ENCODE results near the gene TPP2.
A peak's percentile ranks its signal among the peaks of the same experiment; 100 is the strongest.

The TPP2 gene

DNA sequence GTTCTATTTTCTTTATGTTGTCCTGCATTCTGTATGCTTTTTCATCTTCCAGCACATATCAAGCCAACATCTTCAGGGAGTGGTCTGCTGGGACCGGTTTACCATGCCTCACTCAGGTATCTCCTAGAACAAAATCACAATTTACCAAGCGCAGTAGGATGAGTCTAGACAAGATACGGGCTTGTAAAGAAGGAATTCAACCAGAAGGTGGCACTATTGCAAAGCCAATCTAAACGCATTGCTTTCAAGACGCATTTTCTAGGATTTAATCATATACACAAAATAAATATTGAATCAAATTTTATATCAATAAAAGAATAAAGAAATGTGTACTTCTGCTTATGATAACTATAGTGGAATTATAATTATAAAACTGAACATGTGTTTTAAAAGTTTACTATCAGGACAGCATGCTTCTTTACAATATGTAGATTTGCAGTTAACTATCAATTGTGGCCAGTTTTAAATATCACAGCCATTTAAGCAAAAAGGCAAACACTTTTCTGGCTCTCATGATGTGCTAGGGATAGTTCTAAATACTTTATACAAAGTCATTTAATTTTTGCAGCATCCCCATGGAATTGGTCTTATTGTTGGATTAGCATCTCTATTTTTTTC lies 16.1 kb upstream of the TPP2 start:
- TF ChIP-seq YY1 (IDR thresholded peaks at IDR 0.05; ENCODE audit: low read depth) (no peak), RAD21 (IDR thresholded peaks at IDR 0.05; ENCODE audit: low read depth) (peak; percentile 75)

DNA sequence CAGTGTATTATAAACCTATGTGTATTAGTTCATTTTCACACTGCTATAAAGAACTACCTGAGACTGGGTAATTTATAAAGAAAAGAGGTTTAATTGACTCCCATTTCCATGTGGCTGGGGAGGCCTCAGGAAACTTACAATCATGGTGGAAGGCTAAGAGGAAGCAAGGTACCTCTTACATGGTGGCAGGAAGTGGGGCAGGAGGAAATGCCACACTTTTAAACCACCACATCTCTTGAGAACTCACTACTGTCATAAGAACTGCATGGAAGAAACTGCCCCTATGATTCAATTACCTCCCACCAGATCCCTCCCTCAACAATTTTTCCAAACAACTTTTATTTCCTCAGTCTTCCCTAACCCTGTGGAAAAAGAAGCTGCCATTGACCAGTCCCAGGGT lies 14.5 kb upstream of the TPP2 start:
- TF ChIP-seq, protein P1, sequence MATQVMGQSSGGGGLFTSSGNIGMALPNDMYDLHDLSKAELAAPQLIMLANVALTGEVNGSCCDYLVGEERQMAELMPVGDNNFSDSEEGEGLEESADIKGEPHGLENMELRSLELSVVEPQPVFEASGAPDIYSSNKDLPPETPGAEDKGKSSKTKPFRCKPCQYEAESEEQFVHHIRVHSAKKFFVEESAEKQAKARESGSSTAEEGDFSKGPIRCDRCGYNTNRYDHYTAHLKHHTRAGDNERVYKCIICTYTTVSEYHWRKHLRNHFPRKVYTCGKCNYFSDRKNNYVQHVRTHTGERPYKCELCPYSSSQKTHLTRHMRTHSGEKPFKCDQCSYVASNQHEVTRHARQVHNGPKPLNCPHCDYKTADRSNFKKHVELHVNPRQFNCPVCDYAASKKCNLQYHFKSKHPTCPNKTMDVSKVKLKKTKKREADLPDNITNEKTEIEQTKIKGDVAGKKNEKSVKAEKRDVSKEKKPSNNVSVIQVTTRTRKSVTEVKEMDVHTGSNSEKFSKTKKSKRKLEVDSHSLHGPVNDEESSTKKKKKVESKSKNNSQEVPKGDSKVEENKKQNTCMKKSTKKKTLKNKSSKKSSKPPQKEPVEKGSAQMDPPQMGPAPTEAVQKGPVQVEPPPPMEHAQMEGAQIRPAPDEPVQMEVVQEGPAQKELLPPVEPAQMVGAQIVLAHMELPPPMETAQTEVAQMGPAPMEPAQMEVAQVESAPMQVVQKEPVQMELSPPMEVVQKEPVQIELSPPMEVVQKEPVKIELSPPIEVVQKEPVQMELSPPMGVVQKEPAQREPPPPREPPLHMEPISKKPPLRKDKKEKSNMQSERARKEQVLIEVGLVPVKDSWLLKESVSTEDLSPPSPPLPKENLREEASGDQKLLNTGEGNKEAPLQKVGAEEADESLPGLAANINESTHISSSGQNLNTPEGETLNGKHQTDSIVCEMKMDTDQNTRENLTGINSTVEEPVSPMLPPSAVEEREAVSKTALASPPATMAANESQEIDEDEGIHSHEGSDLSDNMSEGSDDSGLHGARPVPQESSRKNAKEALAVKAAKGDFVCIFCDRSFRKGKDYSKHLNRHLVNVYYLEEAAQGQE (IDR thresholded peaks at IDR 0.05; ENCODE audit: low read depth): no peak
- TF ChIP-seq CEBPB (IDR thresholded peaks at IDR 0.05): no peak

DNA sequence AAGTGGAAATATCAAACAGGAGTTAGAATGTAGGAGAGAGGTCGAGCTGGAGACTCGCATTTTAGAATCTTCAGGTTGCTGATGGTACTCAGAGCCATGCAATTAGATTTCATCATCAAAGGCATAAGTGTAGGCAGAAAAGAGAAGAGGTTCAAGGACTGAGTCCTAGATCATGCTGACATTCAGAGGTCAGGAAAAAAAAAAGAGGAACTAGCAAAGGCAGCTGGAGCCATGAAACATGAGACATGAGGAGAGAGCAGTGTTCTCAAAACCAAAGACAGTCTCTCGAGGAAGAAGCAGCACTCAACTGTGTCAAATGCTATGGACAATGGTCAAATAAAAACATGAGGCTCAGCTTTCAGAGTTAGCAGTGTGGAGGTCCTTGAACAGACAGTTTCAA lies 12.4 kb upstream of the TPP2 start:
- TF ChIP-seq YY1 (IDR thresholded peaks at IDR 0.05; ENCODE audit: low read depth) (no peak), TCF12 (IDR thresholded peaks at IDR 0.05; ENCODE audit: low read depth) (no peak)
- TF ChIP-seq, protein P2, sequence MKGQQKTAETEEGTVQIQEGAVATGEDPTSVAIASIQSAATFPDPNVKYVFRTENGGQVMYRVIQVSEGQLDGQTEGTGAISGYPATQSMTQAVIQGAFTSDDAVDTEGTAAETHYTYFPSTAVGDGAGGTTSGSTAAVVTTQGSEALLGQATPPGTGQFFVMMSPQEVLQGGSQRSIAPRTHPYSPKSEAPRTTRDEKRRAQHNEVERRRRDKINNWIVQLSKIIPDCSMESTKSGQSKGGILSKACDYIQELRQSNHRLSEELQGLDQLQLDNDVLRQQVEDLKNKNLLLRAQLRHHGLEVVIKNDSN (IDR thresholded peaks at IDR 0.05): no peak

DNA sequence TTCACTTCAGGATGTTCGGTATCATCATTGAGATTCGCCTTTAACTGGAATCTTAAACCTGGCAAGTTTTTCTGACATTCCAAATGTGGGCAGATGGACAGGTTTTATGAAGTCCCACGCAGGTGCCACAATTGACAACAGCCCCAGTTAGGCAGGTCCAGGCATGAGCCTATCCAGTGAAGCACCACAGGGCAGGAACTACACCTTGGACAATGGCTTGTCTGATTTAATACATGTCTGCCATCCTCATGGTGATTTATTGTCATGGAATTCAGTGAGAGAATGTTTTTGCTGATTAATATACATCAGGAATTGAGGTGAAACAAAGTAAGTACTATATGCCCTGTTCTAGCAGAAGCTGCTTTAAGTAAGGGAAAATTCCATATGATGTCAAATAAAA lies 10.2 kb upstream of the TPP2 start:
- TF ChIP-seq TEAD4 (IDR thresholded peaks at IDR 0.05) (no peak), EP300 (IDR thresholded peaks at IDR 0.05; ENCODE audit: borderline replicate concordance) (no peak), YY1 (IDR thresholded peaks at IDR 0.05; ENCODE audit: low read depth) (no peak), CEBPB (IDR thresholded peaks at IDR 0.05) (no peak), ZBTB7A (IDR thresholded peaks at IDR 0.05; ENCODE audit: low read depth) (no peak), NFIC (IDR thresholded peaks at IDR 0.05) (no peak)
- TF ChIP-seq, protein P2 (IDR thresholded peaks at IDR 0.05): no peak
- TF ChIP-seq, protein P3, sequence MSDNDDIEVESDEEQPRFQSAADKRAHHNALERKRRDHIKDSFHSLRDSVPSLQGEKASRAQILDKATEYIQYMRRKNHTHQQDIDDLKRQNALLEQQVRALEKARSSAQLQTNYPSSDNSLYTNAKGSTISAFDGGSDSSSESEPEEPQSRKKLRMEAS (IDR thresholded peaks at IDR 0.05): no peak

DNA sequence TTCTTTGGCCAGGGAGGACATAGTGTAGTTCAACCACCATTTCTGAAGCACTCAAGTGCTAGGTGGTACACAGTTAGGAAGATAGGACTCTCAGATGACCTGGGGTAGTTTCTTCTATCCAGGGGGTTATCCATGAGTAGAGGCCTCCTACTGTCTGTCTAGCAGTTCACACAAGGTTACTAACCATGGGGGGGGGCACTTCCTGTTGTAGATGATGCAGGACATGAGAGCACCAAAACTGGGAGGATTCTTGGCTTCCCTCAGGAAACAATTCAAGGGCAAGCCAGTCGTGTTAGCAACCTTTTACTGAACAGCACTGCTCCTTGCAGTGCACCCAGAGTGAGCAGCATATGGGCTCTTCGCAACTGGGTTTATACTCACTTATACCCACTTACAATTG lies 8.9 kb upstream of the TPP2 start:
- TF ChIP-seq, protein P3 (IDR thresholded peaks at IDR 0.05): no peak
- TF ChIP-seq RAD21 (IDR thresholded peaks at IDR 0.05; ENCODE audit: low read depth) (no peak), TEAD4 (IDR thresholded peaks at IDR 0.05) (no peak), NFIC (IDR thresholded peaks at IDR 0.05) (no peak), YY1 (IDR thresholded peaks at IDR 0.05; ENCODE audit: low read depth) (no peak), EP300 (IDR thresholded peaks at IDR 0.05; ENCODE audit: borderline replicate concordance) (no peak), TCF12 (IDR thresholded peaks at IDR 0.05; ENCODE audit: low read depth) (no peak), CREB1 (IDR thresholded peaks at IDR 0.05; ENCODE audit: low read depth) (no peak), EGR1 (IDR thresholded peaks at IDR 0.05) (no peak), ZBTB7A (IDR thresholded peaks at IDR 0.05; ENCODE audit: low read depth) (no peak), CEBPB (IDR thresholded peaks at IDR 0.05) (no peak), TAF1 (IDR thresholded peaks at IDR 0.05; ENCODE audit: low read depth) (no peak), FOXM1 (IDR thresholded peaks at IDR 0.05; ENCODE audit: borderline replicate concordance, low read depth) (no peak)
- TF ChIP-seq, protein P1 (IDR thresholded peaks at IDR 0.05; ENCODE audit: low read depth): no peak
- TF ChIP-seq, protein P2 (IDR thresholded peaks at IDR 0.05): no peak

DNA sequence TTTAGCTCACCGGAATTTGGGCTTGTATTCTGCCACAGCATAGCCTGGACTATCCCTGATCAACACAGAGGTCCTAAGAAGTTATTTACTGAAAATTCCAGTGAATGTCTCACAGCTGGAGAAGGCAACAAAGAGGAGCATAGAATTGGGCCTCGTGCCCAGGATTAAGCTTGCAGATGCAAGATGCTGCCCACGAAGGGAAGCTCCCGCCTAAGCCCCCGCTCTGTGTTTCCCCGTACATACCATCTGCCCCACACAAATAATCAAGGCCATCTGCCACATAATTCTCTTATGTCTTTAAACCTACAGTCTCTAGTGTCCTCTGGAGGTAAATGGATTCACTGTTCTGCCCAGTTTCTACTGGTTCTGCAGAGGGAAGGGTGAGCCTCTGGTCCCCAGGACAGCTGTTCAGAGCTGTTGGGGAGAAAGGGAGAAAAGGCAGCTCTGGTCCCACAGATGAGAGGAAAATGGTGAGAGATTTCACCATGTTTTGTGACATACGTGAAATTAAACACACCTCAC lies 7.4 kb upstream of the TPP2 start:
- TF ChIP-seq FOXM1 (IDR thresholded peaks at IDR 0.05; ENCODE audit: borderline replicate concordance, low read depth): no peak

Data from Ishikawa (cell line).